Naive thymus-derived CD8-positive, alpha-beta T cell (primary cell): ENCODE measurements around the gene CNMD. TPM values are rescaled to one million over a fixed set of nuclear protein-coding genes. Genes with fewer than 3 reads are reported as not detected.

Experiments
- ATAC-seq, 2 donors: fragments of 150-1000 bp; cut with Tn5 transposase in 1 of 2; sonication (Bioruptor Pico), chemical (Tn5 transposase) in 1 of 2; 1 replicate in 1 of 2; 2 replicates in 1 of 2; pipeline ENCODE4 v1.10.0; 2021; ENCODE audit warnings: mild to moderate bottlenecking in 2 of 2, moderate library complexity in 2 of 2
- POLR2A ChIA-PET: fragments of 350-600 bp; sonication (Branson Sonifier 250); formaldehyde crosslinking; loops from one replicate; lab custom pipeline; 2021; ENCODE audit warnings: antibody characterized with exemption; lab: Charles Lee
- DNase-seq, 10 donors: peaks; one replicate each; pipeline versions ENCODE4 v3.0.0 to v3.0.0-alpha.2; 2020 to 2022
- H3K27ac Mint-ChIP-seq, 10 donors: one replicate each; pipeline ENCODE4 v1.8.0; 2020 to 2022; ENCODE audit warnings: mild to moderate bottlenecking in 10 of 10, mixed read lengths in 10 of 10, moderate library complexity in 4 of 10, inconsistent platforms in 1 of 10
- H3K27me3 Mint-ChIP-seq, 5 donors: one replicate each; pipeline ENCODE4 v1.8.0; 2021 to 2022; ENCODE audit warnings: mixed read lengths in 5 of 5
- H3K36me3 Mint-ChIP-seq, 3 donors: one replicate each; pipeline ENCODE4 v1.8.0; 2020 to 2022; ENCODE audit warnings: mixed read lengths in 3 of 3, mild to moderate bottlenecking in 2 of 3, inconsistent platforms in 1 of 3
- H3K4me1 Mint-ChIP-seq, 4 donors: one replicate each; pipeline ENCODE4 v1.8.0; 2021 to 2022; ENCODE audit warnings: mixed read lengths in 4 of 4
- H3K4me3 Mint-ChIP-seq, 10 donors: one replicate each; pipeline ENCODE4 v1.8.0; 2020 to 2022; ENCODE audit warnings: mild to moderate bottlenecking in 10 of 10, mixed read lengths in 10 of 10, moderate library complexity in 6 of 10, inconsistent platforms in 1 of 10
- H3K9me3 Mint-ChIP-seq, 9 donors: one replicate each; pipeline ENCODE4 v1.8.0; 2020 to 2022; ENCODE audit warnings: mixed read lengths in 9 of 9, mild to moderate bottlenecking in 3 of 9, inconsistent platforms in 1 of 9, moderate library complexity in 1 of 9
- polyA plus RNA-seq, 3 donors: library from polyadenylated mRNA; unstranded; fragments of 300-500 nt; fragmentation: Illumina TruSeq; gene quantifications; one replicate each; pipeline ENCODE4 v1.2.3, GENCODE V29; 2021
- total RNA-seq, 8 experiments: library from RNA in 2 of 8; stranded (reverse) in 2 of 8; gene quantifications; one replicate each; pipeline ENCODE4 v1.2.3 and lab custom pipeline; 2021 to 2026

Gene CNMD
- total and polyA plus RNA-seq, 5 experiments from 2014 or later = not detected

GRCh38 chr13:52669677-52670076 is 69.9 kb downstream of the CNMD start:
- Mint-ChIP-seq H3K4me3 (no peak overlapping the region), H3K36me3 (peaks cover 0 to 84% (median 8%) of the 10 kb centered on the region in 3 donors), H3K27ac (no peak overlapping the region), H3K27me3 (no peaks in the 10 kb centered on the region), H3K9me3 (no peaks in the 10 kb centered on the region), H3K4me1 (peaks cover 0 to 11% (median 5%) of the 10 kb centered on the region in 4 donors)
- POLR2A ChIA-PET = no interaction called here
- no peak for ATAC-seq
- DNase-seq = no peak

DNA sequence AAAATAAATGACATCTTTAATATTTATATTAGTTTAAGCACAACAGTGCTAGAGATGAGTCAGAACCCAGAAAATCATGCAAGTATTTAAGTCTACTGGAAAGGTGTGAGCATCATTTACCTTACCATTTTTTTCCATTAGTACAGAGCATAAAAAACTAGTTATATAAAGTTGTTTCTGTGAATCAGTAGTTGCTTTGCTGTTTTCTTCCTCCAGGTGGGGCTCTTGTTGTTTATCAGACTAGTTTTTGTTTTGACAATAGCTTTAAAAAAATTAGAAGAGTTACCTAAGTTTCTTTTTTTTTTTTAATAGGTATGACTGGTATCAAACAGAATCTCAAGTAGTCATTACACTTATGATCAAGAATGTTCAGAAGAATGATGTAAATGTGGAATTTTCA is 74.3 kb downstream of the CNMD start:
- Mint-ChIP-seq H3K36me3 (peaks cover 3 to 89% (median 6%) of the 10 kb centered on the region in 3 donors), H3K4me1 (peaks cover 0 to 11% (median 6%) of the 10 kb centered on the region in 4 donors), H3K27me3 (no peaks in the 10 kb centered on the region), H3K27ac (peak overlapping the region in 1 of 10 donors; percentile 34), H3K4me3 (no peak overlapping the region), H3K9me3 (no peaks in the 10 kb centered on the region)
- peak in 1 of 2 donors; percentile 33 for ATAC-seq
- peak in 1 of 10 donors; percentile 3 for DNase-seq
- POLR2A ChIA-PET = no interaction called here

DNA sequence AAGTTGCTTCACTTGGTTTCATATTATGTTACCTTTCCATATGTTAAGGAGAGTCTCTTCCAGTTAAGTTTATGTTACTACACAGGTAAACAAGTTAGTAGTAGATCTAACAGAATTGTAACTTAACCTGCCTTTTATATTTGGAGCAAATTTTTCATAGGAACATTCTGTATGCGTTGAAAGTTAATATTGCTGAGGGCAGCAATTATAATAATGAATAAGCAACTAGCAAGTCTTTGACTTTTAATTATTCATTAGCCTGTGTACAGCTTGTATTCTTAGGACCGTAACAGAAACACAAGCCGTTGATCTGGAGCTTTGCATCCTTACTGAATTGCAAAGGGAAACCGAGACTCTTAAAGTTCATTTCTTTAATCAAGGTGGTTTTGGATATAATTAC is 75.3 kb downstream of the CNMD start:
- H3K27me3 Mint-ChIP-seq = no peaks in the 10 kb centered on the region
- peak overlapping the region in 1 of 10 donors; percentile 73 for H3K27ac Mint-ChIP-seq
- H3K4me3 Mint-ChIP-seq = no peak overlapping the region
- no peak for ATAC-seq
- DNase-seq = no peak
- H3K36me3 Mint-ChIP-seq = peaks cover 3 to 91% (median 9%) of the 10 kb centered on the region in 3 donors
- POLR2A ChIA-PET = no interaction called here
- H3K4me1 Mint-ChIP-seq = peaks cover 0 to 11% (median 7%) of the 10 kb centered on the region in 4 donors
- H3K9me3 Mint-ChIP-seq = no peaks in the 10 kb centered on the region

- Mint-ChIP-seq H3K36me3 (peaks cover 3 to 55% (median 7%) of the 10 kb centered on the region in 3 donors), H3K27ac (no peak overlapping the region), H3K4me1 (peaks cover 0 to 4% (median 1%) of the 10 kb centered on the region in 4 donors), H3K27me3 (no peaks in the 10 kb centered on the region), H3K4me3 (no peak overlapping the region), H3K9me3 (no peaks in the 10 kb centered on the region)
- DNase-seq = no peak
- POLR2A ChIA-PET = no interaction called here
- no peak for ATAC-seq
Observed at GRCh38 chr13:52659340-52659739, 80.3 kb downstream of the CNMD start.

Other genes starting within 250 kb of the CNMD start
- gene HNRNPA1L2, start 97.4 kb downstream of the CNMD start, total RNA-seq = 10 to 100 TPM; 18.1 to 19.2 TPM
- 10 to 100 TPM in 1 of 3 donors, 1 to 10 TPM in 2; 6.5 to 11.3 (median 8.7) TPM for gene HNRNPA1L2, start 97.4 kb downstream of the CNMD start, polyA plus RNA-seq
- 10 to 100 TPM; 38.7 to 45.4 TPM for gene SUGT1, start 87.0 kb downstream of the CNMD start, total RNA-seq
- 10 to 100 TPM; 50.4 to 53.1 (median 51.3) TPM for gene SUGT1, start 87.0 kb downstream of the CNMD start, polyA plus RNA-seq
- not detected for gene PCDH8, start 108.8 kb upstream of the CNMD start, total RNA-seq
- gene PCDH8, start 108.8 kb upstream of the CNMD start, polyA plus RNA-seq = not detected